Spleen (tissue), 7 donors: ENCODE results near the gene ZER1.

Experiments used
- CTCF ChIP-seq, 11 experiments: fragments of 200-600 bp in 7 of 11; fragments of 450-650 bp in 4 of 11; sonication (generic) in 4 of 11; IDR thresholded peaks in 8 of 11; conservative IDR thresholded peaks in 3 of 11; 1 replicate in 7 of 11; 2 replicates in 4 of 11; pipeline versions ENCODE4 v1.4.0 to v1.8.0; 2016 to 2021; ENCODE audit warnings: antibody characterized with exemption in 11 of 11, inconsistent platforms in 4 of 11, mild to moderate bottlenecking in 1 of 11
- POLR2A ChIP-seq, 3 donors: fragments of 450-650 bp; IDR thresholded peaks; one replicate each; pipeline ENCODE4 v1.5.1; 2017; ENCODE audit warnings: antibody characterized with exemption in 3 of 3, mild to moderate bottlenecking in 1 of 3
- donor health status: DM: no; HTN: no; CAD: no; lungs with moderate emphysema.
- donor health status: DM: no; HTN: no; CAD: no.
- donor health status: DM: no; HTN: no; CAD: no.

GRCh38 chr9:128790536-128790935, 18.8 kb upstream of the ZER1 start:
- TF ChIP-seq POLR2A (IDR thresholded peaks at IDR 0.05) (no peak), CTCF (IDR thresholded peaks at IDR 0.05 in 8 of 11, conservative IDR thresholded peaks at IDR 0.05 in 3 of 11) (no peak)
